PFSK-1 (cell line): ENCODE measurements around the gene APOBEC3C.

Experiments used
- POLR2AphosphoS5 ChIP-seq: IDR thresholded peaks from 2 replicates; pipeline ENCODE4 v1.6.1; 2012; ENCODE audit warnings: low read depth, mild to moderate bottlenecking, control low read depth, low read length, moderate library complexity
- SIN3A ChIP-seq: IDR thresholded peaks from 2 replicates; pipeline ENCODE4 v1.6.1; 2012; ENCODE audit warnings: mild to moderate bottlenecking, low read length, moderate library complexity, borderline replicate concordance; ENCODE audit not compliant: insufficient read depth

GRCh38 chr22:39039306-39040126 lies 25.5 kb downstream of the APOBEC3C start:
- no peak for TF ChIP-seq POLR2AphosphoS5
- no peak for TF ChIP-seq SIN3A
